ENCODE measurements around the gene PPP1R1C.

PPP1R1C gene

DNA sequence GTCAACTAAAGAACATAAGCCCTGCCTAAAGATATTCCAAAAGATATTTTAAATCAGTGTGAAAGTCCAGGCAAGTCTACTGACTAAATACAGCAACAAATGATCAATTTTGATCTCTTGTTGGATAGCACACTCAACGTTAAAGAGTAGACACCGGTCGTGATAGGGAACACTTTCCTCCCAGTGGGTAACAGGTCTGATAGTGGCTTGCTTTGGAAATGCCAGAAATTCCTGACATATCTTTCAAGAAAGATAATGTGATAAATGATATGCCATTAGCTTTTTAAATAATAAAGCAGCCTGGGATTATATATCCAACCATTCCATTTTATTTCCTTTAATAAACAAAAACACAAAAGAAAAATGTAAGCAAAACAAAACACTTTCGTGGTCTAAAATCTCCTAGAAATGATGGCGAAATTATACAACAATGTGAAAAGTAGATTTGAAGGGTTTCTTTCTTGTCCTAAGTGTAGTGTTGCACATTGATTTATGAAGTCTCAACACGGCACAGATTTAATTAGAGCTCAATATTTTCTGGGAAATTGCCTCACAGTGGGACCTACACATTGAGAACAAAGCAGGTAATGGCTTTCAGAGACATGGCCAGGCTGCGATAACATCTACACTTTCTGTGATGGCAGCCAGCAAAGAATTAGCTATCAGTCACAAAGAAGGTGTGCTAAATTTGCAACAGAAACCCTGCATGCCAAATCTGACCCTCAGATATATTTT, 158.6 kb downstream of the PPP1R1C start:
- Mint-ChIP-seq H3K27ac (no peak overlapping the region), H3K4me1 (no peaks in the 10 kb centered on the region), H3K27me3 (peaks cover 2% of the 10 kb centered on the region), H3K9me3 (no peaks in the 10 kb centered on the region), H3K4me3 (no peak overlapping the region), H3K36me3 (no peaks in the 10 kb centered on the region)

GRCh38 chr2:182144776-182145165, 159.1 kb downstream of the PPP1R1C start:
- H3K27ac Mint-ChIP-seq, result no peak overlapping the region

DNA sequence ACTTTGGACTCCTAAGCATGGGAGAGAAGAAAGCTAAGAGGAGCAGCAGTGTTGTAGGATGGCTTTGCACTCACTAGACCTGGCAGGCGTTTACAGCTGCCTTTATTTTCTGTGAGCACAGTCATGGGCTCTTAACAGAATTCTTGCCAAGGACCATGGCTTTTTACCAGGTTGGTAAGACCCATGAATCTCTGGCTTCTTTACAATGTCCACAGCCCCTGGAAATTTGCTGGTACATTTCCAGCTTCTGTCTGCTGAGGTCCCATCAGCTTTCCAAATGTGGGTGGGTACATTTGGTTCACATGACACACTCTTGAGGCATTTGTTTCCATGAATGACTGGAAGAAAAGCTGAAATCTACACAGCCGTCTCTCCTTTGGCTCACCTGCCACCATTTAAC, 162.7 kb downstream of the PPP1R1C start:
- Mint-ChIP-seq H3K27ac (no peak overlapping the region), H3K4me1 (no peaks in the 10 kb centered on the region), H3K36me3 (no peaks in the 10 kb centered on the region), H3K27me3 (no peaks in the 10 kb centered on the region), H3K4me3 (no peak overlapping the region), H3K9me3 (no peaks in the 10 kb centered on the region)

More at GRCh38 chr2:182144776-182145165, 159.1 kb downstream of the PPP1R1C start:
- no peaks in the 10 kb centered on the region for H3K27me3 Mint-ChIP-seq
- no peaks in the 10 kb centered on the region for H3K9me3 Mint-ChIP-seq
- no peaks in the 10 kb centered on the region for H3K36me3 Mint-ChIP-seq
- no peaks in the 10 kb centered on the region for H3K4me1 Mint-ChIP-seq
- no peak overlapping the region for H3K4me3 Mint-ChIP-seq

DNA sequence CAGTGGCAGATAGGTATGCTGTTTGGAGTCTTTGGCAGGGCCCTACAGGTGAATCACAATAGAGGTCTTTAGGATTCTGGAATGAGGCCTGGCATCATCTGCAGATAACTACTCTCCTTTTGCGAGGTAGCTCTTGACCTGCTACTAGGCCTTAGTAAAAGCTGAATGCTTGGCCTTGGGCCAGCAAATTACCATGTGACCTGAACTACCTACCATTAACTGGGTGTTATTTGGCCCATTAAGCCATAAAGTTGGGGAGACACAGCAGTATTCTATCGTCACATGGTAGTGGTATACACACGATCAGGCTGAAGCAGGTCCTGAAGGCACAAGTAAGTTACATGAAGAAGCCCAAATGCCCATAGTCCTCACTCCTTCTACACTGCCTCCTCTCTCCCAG, 178.2 kb downstream of the PPP1R1C start:
- no peaks in the 10 kb centered on the region for H3K36me3 Mint-ChIP-seq
- H3K27ac Mint-ChIP-seq, result no peak overlapping the region
- H3K9me3 Mint-ChIP-seq, result no peaks in the 10 kb centered on the region
- H3K4me1 Mint-ChIP-seq, result no peaks in the 10 kb centered on the region
- H3K4me3 Mint-ChIP-seq, result no peak overlapping the region
- H3K27me3 Mint-ChIP-seq, result peaks cover 4% of the 10 kb centered on the region

DNA sequence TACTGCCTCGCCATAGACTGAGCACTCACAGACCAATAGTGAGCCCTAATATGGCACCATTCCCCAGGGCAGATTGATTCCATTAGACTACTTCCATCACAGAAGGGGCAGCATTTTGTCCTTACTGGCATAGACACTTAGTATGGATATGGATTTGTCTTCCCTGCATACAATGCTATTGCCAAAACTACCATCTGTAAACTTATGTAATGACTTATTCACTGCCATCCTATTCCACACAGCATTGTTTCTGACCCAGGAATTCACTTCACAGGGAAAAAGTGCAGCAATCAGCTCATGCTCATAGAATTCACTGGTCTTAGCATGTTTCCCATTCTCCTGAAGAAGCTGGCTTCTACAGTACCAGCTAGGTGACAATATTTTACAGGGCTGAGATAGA, 179.0 kb downstream of the PPP1R1C start:
- H3K27me3 Mint-ChIP-seq, result peaks cover 4% of the 10 kb centered on the region
- H3K27ac Mint-ChIP-seq, result no peak overlapping the region
- H3K9me3 Mint-ChIP-seq, result no peaks in the 10 kb centered on the region
- no peaks in the 10 kb centered on the region for H3K36me3 Mint-ChIP-seq
- H3K4me1 Mint-ChIP-seq, result no peaks in the 10 kb centered on the region
- H3K4me3 Mint-ChIP-seq, result no peak overlapping the region

- Mint-ChIP-seq H3K27ac (no peak overlapping the region), H3K4me1 (no peaks in the 10 kb centered on the region), H3K36me3 (no peaks in the 10 kb centered on the region), H3K4me3 (no peak overlapping the region), H3K9me3 (no peaks in the 10 kb centered on the region), H3K27me3 (peaks cover 4% of the 10 kb centered on the region)
These were observed 179.5 kb downstream of the PPP1R1C start for GRCh38 chr2:182165202-182165601.

DNA sequence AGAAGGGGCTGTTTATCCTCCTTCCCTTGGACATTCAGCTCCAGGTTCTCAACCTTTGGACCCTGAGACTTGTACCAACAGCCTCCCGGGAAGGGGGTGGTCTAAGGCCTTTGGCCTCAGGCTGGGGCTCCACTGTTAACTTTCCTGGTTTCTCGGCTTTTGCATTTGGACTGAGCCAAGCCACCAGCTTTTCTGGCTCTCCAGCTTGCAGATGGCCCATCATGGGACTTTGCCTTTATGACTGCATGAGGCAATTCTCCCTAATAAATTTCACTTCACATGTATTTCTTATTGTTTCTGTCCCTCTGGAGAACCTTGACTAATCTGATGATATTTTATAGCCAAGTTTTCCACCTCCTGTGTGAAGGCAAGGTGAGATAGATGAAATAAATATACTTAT, 180.8 kb downstream of the PPP1R1C start:
- H3K27me3 Mint-ChIP-seq, result peaks cover 7% of the 10 kb centered on the region
- no peaks in the 10 kb centered on the region for H3K36me3 Mint-ChIP-seq
- H3K4me1 Mint-ChIP-seq, result no peaks in the 10 kb centered on the region
- no peak overlapping the region for H3K4me3 Mint-ChIP-seq
- no peaks in the 10 kb centered on the region for H3K9me3 Mint-ChIP-seq
- no peak overlapping the region for H3K27ac Mint-ChIP-seq

DNA sequence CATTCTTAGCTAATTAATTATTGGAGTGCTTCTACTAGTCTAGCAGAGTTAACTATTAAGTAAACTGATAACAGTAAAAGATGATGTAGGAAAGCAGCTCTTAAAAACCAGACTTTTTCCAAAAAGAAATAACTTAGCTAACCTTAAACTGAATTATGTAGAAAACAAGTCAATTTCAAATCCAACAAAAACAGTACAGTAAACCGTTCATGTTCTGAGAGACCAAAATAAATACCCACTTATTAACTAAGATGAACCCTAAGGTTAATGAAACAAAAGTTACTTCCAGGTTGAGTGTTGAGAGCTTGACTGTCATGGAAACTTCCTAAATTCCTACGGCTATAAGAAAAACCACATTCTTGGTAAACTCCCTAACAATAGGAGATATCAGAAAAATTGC, 181.2 kb downstream of the PPP1R1C start:
- Mint-ChIP-seq H3K27me3 (peaks cover 7% of the 10 kb centered on the region), H3K9me3 (no peaks in the 10 kb centered on the region), H3K36me3 (no peaks in the 10 kb centered on the region), H3K4me3 (no peak overlapping the region), H3K4me1 (no peaks in the 10 kb centered on the region), H3K27ac (no peak overlapping the region)
